GM19452 (cell line): ENCODE data around the gene PDE7B.
"Not testable (repeated sequence)": the region's sequence is repeated elsewhere in the genome, so short reads cannot be mapped to it uniquely, and the experiment has no call there.

Source experiments
- ATAC-seq: cut with Tn5 transposase; IDR thresholded peaks from one replicate; pipeline ENCODE4 v1.9.1; 2021; ENCODE audit not compliant: unreplicated experiment

Gene PDE7B

DNA sequence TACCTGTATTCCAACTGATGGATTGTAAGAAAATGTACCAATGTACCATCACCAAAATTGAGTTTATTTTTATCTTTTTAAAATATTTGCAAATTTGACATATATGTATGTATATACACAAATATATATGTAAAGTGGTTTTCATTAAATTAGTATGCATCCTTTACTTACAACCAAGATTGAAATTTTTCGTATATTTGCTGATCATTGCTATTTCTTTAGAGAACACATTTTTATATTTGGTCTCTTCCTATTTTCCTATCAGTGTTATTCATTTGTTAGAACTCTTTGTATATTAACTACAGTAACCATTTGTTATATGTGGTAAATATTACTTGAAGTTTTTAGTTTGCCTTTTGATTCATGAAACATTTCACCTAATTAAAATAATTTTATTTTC is 324.4 kb downstream of the PDE7B start:
- no peak for ATAC-seq

DNA sequence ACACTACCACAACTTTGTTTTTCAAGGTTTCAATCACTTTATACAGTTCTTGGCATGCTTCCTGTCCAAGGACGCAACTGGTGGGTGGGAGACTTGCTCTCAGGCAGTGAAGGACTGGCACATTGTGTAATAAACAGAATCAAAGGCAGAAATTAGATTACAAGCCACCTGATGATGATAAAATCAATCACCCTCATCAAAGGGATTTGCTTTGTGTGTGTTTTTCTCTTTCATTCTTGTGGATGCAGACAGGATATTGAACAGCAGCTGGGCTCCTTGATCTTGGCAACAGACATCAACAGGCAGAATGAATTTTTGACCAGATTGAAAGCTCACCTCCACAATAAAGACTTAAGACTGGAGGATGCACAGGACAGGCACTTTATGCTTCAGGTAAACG is 327.2 kb downstream of the PDE7B start:
- no peak for ATAC-seq

DNA sequence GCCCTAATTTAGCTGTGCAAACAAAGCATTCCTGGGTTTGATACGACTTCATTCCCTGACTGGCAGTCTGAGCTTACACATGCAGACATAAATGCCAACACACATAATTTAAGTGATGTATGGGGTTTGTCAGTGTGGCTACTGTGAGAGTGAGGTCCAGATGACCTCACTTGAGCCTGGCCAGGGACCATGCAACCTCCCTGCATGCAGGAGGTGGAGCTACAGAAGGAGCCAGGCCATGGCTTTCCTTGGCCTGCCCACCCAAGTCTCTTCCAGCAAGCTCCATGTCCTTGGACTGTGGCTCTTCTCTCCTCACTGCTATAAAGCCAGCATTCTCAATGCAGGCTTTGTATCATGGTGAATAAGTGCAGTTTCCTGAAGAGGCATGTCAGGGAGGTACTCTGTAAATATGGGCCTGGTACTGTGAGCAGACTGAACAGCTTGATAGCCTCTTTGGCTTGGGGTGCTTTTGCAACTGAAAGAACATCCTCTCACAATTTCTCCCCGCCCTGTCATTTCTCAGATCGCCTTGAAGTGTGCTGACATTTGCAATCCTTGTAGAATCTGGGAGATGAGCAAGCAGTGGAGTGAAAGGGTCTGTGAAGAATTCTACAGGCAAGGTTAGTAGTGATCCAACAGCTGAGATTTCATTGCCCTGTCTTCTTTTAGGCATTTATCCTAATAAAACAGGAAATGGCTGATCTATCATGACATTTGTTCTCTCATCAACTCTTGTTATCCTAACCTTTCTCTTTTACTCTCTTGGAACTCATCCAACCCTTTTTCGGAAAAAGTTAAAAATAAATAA is 329.4 kb downstream of the PDE7B start:
- no peak for ATAC-seq

DNA sequence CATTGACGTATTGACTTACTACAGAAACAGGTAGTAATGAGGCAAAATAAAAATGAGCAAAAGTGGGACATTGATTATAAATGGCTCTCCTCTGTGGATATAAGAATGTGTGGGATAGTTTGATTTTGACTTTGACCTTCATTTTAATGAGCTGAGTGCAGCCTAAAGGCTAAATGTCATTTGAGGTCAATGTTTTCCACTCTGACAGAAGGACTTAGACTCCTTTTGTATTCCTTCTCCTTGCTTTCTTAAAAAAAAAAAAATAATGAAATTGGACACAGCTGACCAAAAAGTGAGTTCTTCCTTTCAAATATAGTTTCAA is 330.0 kb downstream of the PDE7B start:
- ATAC-seq, result no peak

DNA sequence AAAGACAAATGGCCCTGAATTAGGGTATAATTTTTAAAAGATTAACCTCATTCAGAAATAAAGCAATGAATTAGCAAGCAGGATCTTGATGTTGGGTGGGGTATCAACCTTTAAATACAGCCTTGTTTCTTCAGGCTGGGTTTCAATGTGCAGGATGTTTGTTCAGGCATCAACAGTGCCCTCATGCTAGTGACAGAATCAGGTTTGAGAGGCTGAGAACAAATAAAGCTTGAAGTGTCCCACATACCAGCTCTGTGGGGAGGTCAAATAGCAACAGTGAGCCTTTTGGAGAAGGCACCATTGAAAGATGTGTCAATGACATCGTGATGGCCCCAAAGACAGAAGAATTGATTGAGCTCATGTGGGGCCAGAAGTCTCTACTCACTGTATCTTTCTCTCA is 330.4 kb downstream of the PDE7B start:
- ATAC-seq, result no peak

DNA sequence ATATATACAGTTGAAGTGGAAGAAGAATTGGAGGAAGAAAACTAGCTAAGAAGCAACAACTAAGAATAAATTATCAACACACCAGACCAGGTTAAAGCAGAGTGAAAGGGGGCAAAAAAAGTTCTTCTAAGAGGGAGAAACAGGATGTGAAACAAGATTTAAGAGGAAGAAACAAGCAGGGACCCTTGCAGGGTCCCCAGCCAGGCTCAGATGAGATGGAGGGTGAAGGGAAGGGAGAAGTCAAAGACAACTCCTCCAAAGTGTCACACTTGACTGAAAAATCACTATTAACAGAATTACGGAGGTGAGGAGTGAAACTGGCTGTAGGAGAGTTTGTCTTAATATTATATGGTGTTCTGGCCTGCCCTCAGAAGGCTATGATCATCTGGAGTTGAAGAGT is 333.2 kb downstream of the PDE7B start:
- ATAC-seq, result no peak

DNA sequence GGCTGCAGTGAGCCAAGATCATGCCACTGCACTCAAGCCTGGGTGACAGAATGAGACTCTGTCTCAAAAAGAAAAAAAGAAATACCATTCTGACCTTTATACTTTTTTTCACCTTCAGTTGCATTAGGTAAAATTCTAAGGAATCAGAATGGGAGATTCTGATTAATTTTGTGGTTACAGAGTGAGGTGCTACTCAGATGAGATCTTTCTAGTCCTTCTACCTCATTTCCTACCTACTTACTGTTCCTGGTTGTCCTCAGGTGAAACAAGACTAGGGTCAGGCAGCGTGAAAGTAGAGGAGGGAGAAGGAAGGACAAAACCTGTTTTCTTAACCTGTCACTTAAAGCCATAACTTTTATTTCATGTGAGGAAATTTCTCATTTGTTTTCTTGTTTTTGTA is 334.9 kb downstream of the PDE7B start:
- no peak for ATAC-seq

DNA sequence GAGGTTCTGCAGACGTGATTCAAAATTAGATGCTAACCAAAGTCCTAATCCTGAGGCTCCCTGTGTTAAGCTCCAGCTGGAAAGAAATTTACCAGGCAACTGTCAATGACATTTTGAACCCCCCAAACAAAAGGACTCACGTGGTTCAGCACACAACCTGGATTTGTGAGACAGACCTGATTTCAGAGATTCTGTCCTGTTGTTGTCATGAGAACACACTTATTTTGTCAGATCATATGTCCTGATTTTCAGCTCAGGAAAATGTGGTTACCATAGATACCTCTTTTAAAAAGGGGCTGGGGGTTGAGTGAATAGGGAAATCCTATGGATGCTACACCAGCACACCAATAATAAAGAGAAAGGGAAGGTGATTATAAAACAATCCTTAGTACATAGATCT is 337.0 kb downstream of the PDE7B start:
- no peak for ATAC-seq

DNA sequence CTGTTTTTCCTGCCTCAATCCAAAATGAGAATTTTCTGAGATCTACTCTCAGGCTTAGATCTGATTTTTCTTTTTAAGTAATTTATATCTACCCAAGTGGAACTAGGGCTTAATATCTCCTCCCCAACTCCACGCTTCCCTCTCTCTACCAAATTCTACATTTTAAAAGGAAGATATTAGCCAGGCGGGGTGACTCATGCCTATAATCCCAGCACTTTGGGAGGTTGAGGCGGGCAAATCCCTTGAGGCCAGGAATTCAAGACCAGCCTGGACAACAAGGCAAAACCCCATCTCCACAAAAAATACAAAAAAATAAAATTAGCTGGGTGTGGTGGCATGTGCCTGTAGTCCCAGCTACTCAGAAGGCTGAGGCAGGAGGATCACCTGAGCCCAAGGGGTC is 337.6 kb downstream of the PDE7B start:
- ATAC-seq, result no peak

DNA sequence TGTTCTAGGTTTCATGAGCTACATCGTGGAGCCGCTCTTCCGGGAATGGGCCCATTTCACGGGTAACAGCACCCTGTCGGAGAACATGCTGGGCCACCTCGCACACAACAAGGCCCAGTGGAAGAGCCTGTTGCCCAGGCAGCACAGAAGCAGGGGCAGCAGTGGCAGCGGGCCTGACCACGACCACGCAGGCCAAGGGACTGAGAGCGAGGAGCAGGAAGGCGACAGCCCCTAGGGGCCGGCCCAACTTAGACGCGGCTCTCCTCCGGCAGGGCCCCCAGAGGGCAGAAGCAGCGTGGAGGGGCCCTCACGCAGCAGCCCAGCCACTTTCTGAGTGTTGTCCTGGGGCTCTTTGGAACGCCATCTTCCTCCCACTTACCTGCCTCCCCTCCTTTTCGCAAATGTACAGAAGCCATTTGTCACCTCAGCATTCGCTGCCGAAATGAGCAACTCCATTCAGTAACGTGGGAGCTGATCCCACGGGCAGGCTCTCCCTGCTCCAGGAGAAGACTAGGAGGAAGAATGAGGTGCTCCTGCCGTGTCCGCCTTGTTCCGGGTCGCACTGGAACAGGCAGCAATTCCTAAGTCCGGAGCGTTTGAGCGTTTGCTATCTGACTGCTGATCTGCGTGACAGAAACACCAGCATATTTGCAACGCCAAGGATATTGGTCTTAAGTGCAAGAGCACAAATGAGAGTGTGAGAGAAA is 340.3 kb downstream of the PDE7B start:
- ATAC-seq, result no peak

DNA sequence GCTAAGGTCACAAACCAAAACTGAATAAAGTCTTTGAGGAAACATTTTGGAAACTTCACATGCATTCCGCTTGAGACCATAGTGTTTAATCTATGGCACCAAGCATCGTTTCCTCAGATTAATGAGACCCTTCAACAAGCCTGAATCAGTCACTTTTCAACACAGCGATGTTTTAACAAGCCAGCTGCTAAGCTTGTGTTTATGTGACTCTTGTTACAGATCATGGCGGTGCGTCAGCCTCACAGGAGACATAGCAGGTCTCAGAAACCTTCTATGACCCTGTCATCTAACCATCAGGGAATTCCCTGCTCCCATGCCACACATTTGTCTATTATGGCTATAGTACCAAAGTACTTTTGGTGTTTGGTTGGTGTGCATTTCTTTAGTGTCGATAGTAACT is 341.4 kb downstream of the PDE7B start:
- no peak for ATAC-seq

DNA sequence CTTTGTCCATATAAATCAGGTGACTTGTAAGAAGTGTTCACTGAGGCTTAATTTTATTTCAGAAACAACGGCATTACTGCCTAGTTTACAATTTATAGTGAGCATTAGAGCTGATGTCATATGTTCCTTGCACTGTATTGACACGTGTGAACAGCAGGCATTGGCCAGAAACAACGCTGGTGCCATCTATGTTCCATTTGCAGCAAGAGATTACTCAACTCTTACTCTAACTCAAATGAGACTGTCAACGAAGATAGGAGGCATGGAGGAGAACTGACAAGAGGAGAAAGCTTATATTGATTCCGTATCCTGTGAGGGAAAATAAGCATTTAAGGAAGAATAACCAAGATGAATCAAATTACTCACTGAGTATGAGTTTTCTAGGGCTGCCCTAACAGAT is 350.2 kb downstream of the PDE7B start:
- ATAC-seq, result no peak

DNA sequence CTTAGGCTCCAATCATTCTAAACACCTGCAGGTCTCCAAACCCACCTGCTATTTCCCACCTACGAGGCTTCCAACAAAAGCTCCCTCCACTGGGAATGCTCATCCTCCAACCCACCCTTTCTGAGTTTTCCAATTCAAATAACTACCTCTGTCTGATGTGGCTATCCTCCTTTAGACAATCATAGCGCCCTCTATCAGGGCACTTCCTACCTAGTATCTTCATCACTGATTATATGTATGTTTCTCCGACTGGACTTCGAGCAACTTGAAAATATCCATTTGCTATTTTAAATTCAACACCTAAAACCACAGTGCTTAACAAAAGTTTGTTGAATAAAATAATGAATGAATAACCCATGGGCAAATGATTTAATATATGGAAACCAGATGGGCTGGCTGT is 357.3 kb downstream of the PDE7B start:
- no peak for ATAC-seq

DNA sequence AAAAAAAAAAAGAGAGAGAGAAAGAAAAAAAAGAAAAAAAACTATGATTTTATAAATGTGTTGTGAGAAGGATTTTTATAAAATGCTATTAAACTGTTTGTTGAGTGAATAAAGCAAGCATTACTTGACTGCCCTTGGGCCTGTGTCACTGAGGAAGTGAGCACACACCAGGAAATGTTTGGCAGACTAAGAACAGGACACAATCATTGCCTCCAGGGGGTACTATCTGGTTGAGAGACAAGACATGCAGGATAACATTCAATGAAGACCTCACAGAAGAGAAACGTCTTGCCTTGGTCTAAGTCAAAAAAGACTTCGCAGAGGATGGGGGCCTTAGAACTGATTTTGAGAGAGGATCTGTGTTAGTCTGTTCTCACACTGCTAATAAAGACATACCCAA is 358.0 kb downstream of the PDE7B start:
- ATAC-seq, result no peak

DNA sequence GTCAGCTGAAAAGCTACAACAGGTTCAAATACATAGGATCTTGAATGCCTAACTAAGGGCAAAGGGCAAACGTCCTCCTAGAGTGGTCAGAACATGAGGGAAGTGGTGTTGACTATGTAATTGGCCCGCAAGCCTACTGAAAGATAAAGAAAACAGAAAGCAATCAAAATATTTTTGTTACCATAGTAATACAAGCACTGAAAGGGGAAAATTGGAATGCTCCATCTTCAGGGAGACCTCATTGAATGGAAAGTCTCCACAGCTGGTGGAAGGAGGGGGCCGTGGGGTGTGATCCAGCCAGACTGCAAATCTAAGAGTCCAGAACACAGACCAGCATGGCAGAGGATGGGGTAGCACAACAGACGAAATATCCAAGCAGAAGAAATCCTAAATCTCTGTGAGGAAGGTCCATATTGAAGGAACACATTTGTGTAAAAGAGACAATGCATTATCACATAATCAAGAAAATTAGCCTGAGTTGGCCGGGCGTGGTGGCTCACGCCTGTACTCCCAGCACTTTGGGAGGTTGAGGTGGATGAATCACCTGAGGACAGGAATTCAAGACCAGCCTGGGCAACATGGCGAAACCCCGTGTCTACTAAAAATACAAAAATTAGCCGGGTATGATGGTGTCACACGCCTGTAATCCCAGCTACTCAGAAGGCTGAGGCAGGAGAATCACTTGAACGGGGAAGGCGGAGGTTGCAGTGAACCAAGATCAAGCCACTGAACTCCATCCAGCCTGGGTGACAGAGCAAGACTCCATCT is 359.1 kb downstream of the PDE7B start:
- no peak for ATAC-seq

DNA sequence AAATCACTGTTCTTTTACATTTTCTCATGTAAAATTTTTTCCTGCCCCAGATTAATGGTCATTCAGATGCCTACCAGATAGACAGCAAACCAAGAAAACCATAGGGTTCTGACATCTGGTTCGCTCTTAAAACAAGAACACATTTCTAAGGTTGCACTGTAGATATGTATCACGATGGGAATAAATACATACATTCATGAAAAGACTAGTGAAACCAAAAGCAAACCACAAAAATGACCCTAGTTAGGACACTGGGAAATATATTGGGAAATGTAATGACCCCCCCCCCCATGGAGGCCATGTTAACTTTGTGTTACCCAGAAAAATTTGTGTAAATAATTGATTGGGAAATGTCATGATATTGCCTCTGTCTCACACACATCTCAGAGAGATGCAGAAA is 361.1 kb downstream of the PDE7B start:
- ATAC-seq, result no peak

DNA sequence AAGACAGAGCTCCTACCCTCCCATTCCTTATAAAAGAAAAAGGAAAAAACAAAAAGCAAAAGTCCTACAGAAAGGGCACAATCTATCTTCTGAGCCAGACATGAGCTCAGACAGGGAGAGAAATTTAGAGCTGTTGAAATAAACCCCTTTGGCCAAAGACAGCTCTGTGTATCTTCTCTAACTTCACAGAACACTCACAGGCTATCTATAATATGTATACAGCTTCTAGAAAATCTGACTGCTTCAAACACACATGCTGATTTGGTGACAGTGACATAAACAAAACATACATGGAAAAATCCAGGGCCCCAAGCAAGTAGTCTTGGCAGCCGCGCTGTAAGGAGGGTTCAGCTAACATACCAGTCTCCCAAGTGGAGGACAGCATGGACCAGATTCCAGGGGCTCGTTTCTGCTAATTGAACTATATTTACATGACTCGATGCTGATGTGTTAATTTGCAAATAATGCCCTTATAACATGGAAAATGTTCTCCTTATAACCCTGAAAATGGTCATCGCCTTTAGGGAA is 361.6 kb downstream of the PDE7B start:
- ATAC-seq, result no peak

DNA sequence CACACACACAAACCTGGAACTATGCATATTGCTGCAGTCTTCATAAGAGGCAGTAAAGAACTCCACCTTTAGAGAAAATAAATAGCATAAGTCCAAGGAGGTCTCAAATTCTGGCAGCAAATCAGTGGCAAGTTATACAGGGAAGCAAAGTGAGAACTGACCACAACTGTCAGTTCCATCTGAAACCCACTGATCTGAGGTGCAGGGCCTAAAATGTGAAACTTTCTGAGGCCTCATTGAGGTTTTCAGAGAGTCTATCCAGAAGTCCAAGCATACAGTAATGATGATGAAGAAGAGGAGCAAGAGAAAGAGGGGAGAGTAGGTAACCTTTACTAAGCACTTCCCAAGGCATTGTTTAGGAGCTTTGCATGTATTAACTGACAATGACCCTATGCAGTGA is 362.4 kb downstream of the PDE7B start:
- ATAC-seq, result no peak

DNA sequence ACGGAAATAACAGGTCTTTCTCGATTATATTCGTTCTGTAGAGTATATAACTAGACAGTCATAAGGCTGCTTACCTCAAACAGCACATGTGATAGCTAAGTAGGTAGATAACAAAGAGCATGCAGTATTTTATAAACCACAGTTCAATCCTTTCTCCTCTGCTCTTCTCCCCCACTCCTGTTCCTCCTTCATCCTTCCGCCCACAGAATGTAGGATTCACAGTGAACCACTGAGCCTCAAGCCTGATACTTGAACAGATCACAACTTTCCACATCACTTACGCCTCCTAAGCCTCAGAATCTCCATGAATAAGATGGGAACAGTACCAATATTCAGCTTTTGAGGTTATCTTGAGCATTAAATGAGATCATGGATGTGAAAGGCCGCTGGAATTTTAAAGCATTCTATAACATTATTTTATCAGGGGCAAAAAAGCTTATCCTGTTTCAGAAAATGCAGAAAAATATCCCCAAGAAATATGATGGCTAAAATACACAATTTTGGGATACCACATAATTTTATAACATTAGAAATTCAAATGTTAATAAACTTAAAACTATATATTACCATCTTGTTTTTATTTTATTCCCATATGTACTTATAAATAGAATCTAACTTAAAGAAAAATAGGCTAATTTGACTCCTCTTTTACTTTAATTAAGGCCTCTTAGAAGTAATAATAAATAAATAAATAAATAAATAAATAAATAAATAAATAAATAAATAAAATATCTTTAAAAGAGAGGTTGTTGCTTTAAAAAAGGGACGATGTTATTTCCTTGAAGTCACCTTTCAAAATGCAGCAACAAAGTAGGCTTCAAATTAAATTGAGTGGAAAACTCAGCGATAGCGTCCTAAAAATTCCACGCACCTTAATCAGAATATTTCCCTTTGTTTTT is 365.3 kb downstream of the PDE7B start:
- no peak for ATAC-seq

DNA sequence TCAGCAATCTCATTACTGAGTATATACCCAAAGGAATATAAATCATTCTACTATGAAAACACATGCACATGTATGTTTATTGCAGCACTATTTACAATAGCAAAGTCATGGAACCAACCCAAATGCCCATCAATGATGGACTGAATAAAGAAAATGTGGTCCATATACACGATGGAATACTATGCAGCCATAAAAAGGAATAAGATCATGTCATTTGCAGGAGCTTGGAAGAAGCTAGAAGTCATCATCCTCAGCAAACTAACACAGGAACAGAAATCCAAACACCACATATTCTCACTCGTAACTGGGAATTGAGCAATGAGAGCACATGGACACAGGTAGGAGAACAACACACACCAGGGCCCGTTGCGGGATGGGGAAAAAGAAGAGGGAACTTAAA is 373.5 kb downstream of the PDE7B start:
- not testable (repeated sequence) for ATAC-seq

DNA sequence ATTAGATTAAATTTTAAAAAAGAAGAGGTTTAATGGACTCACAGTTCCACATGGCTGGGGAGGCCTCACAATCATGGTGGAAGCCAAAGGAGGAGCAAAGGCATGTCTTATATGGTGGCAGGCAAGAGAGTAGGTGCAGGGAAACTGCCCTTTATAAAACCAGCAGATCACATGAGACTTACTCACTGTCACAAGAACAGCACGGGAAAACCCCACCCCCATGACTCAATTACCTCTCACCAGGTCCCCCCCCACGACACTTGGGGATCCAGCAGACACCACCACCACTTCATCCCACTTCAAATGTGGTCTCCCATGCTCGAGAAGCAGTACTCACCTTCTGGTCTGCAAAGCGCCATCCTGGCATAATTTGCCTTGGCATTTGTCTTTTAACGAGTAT is 374.0 kb downstream of the PDE7B start:
- no peak for ATAC-seq
